B cell (primary cell): ENCODE data around the gene FBXO24. TPM values are rescaled to one million over a fixed set of nuclear protein-coding genes. Genes with fewer than 3 reads are reported as not detected.

ENCODE experiments used
- ATAC-seq: fragments of 200-7000 bp; cut with Tn5 transposase; one replicate; pipeline ENCODE4 v1.10.0; 2021; ENCODE audit warnings: low read depth, mild to moderate bottlenecking, moderate number of reproducible peaks, moderate library complexity
- CTCF ChIA-PET: fragments of 350-600 bp; sonication (Branson Sonifier 250); formaldehyde crosslinking; loops from one replicate; lab custom pipeline; 2021; ENCODE audit warnings: antibody characterized with exemption, inconsistent platforms; lab: Charles Lee
- POLR2A ChIA-PET: fragments of 350-600 bp; sonication (Branson Sonifier 250); formaldehyde crosslinking; loops from one replicate; lab custom pipeline; 2021; ENCODE audit warnings: antibody characterized with exemption; lab: Charles Lee
- DNase-seq: peaks from one replicate; pipeline ENCODE4 v3.0.0; 2013
- H2AFZ ChIP-seq: 2 replicates; pipeline ENCODE4 v1.6.1; 2012; ENCODE audit warnings: mild to moderate bottlenecking, low read depth, low read length; ENCODE audit not compliant: insufficient read depth, poor library complexity, severe bottlenecking
- H3K27ac ChIP-seq, 2 donors: 1 replicate in 1 of 2; 2 replicates in 1 of 2; pipeline ENCODE4 v1.5.1; 2012 to 2013; ENCODE audit warnings: low read length in 2 of 2, mild to moderate bottlenecking in 2 of 2, moderate library complexity in 1 of 2
- H3K27me3 ChIP-seq, 4 experiments: fragments of 200-600 bp in 1 of 4; sonication (generic) in 1 of 4; replicated peaks in 1 of 4; 1 replicate in 2 of 4; 2 replicates in 2 of 4; pipeline versions ENCODE4 v1.6.1 to v1.7.0; 2013 to 2016; ENCODE audit warnings: low read length in 3 of 4, mild to moderate bottlenecking in 2 of 4, mixed read lengths in 1 of 4, moderate library complexity in 1 of 4; ENCODE audit not compliant: insufficient read depth in 4 of 4, control insufficient read depth in 3 of 4; ENCODE audit errors: control extremely low read depth in 1 of 4
- H3K36me3 ChIP-seq, 2 experiments: replicated peaks in 1 of 2; 1 replicate in 1 of 2; 2 replicates in 1 of 2; pipeline versions ENCODE4 v1.6.1 to v1.7.1; 2013; ENCODE audit warnings: low read length in 1 of 2; ENCODE audit not compliant: insufficient read depth in 2 of 2, control insufficient read depth in 1 of 2; ENCODE audit errors: control extremely low read depth in 1 of 2, extremely low read depth in 1 of 2
- H3K4me1 ChIP-seq, 2 donors: fragments of 200-600 bp in 1 of 2; sonication (generic) in 1 of 2; 1 replicate in 1 of 2; 2 replicates in 1 of 2; pipeline versions ENCODE4 v1.5.1 to v1.6.1; 2013 to 2017; ENCODE audit warnings: low read length in 2 of 2; ENCODE audit not compliant: control insufficient read depth in 2 of 2, insufficient read depth in 2 of 2
- H3K4me2 ChIP-seq: replicated peaks from 2 replicates; pipeline ENCODE3; 2012; ENCODE audit warnings: mild to moderate bottlenecking, low read depth, low read length; ENCODE audit not compliant: poor library complexity, severe bottlenecking
- H3K4me3 ChIP-seq, 5 experiments: fragments of 200-600 bp in 1 of 5; sonication (generic) in 1 of 5; 1 replicate in 3 of 5; 2 replicates in 2 of 5; pipeline versions ENCODE4 v1.5.1 to v1.7.0; 2011 to 2016; ENCODE audit warnings: low read length in 4 of 5, mild to moderate bottlenecking in 4 of 5, low read depth in 2 of 5, control low read depth in 1 of 5, moderate library complexity in 1 of 5; ENCODE audit not compliant: insufficient read depth in 1 of 5; ENCODE audit errors: control extremely low read depth in 1 of 5, extremely low read depth in 1 of 5
- H3K79me2 ChIP-seq: fragments of 200-600 bp; sonication (generic); one replicate; pipeline ENCODE4 v1.6.0; 2016; ENCODE audit warnings: low read length; ENCODE audit not compliant: control insufficient read depth, insufficient read depth
- H3K9ac ChIP-seq: fragments of 200-600 bp; sonication (generic); 2 replicates; pipeline ENCODE4 v1.6.1; 2017; ENCODE audit warnings: mild to moderate bottlenecking, low read length, moderate library complexity
- H3K9me3 ChIP-seq, 3 donors: one replicate each; pipeline versions ENCODE4 v1.6.1 to v1.7.1; 2013; ENCODE audit warnings: low read length in 2 of 3; ENCODE audit not compliant: control insufficient read depth in 2 of 3, insufficient read depth in 1 of 3; ENCODE audit errors: control extremely low read depth in 1 of 3
- H4K20me1 ChIP-seq: 2 replicates; pipeline ENCODE4 v1.6.0; 2012; ENCODE audit warnings: mild to moderate bottlenecking, low read length; ENCODE audit not compliant: insufficient read depth, control insufficient read depth, poor library complexity, severe bottlenecking
- H3K27ac Mint-ChIP-seq: one replicate; pipeline ENCODE4 v1.8.0; 2021; ENCODE audit warnings: mixed read lengths
- H3K27me3 Mint-ChIP-seq: one replicate; pipeline ENCODE4 v1.8.0; 2021; ENCODE audit warnings: mixed read lengths
- H3K4me1 Mint-ChIP-seq: one replicate; pipeline ENCODE4 v1.8.0; 2021; ENCODE audit warnings: mixed read lengths
- H3K4me3 Mint-ChIP-seq: one replicate; pipeline ENCODE4 v1.8.0; 2021; ENCODE audit warnings: mixed read lengths
- H3K9me3 Mint-ChIP-seq: one replicate; pipeline ENCODE4 v1.8.0; 2022; ENCODE audit warnings: mixed read lengths; ENCODE audit not compliant: insufficient read depth
- CTCF ChIP-seq: fragments of 200-600 bp; IDR thresholded peaks from one replicate; pipeline ENCODE4 v1.8.0; 2022; ENCODE audit warnings: antibody characterized with exemption, mild to moderate bottlenecking
- EZH2 ChIP-seq: IDR thresholded peaks from 2 replicates; pipeline ENCODE4 v1.6.1; 2012; ENCODE audit warnings: borderline replicate concordance, low read depth, mild to moderate bottlenecking, moderate library complexity, low read length; ENCODE audit not compliant: insufficient read depth, poor library complexity, severe bottlenecking
- WGBS: methylation state at CpG from one replicate; pipeline ENCODE4 v1.1.5; 2013; ENCODE audit warnings: missing lambda C conversion rate; ENCODE audit not compliant: insufficient coverage; 5-methylcytosine and 5-hydroxymethylcytosine counted together
- intact Hi-C: fragments of 100-400 bp; cut with micrococcal nuclease; formaldehyde crosslinking; loops from one replicate; pipeline ENCODE4 v1.10.0; 2022
- polyA plus RNA-seq: library from polyadenylated mRNA; depleted of rRNA; stranded (reverse); fragments of >200 nt; gene quantifications from 2 replicates; pipeline ENCODE4 v1.2.3, GENCODE V29; 2012
- total RNA-seq, 2 donors: library from RNA; stranded (reverse); fragments of 120-200 nt in 1 of 2; gene quantifications; 1 replicate in 1 of 2; 2 replicates in 1 of 2; pipeline versions ENCODE4 v1.2.3 to v1.2.4, GENCODE V29; 2013 to 2022

FBXO24 gene
- total and polyA plus RNA-seq, 2 donors (not counting 1 experiment from before 2014, with no cell fraction given): 1.2 to 1.6 TPM

- intact Hi-C loops: no loop called here
- no peak for TF ChIP-seq CTCF
- no peak for TF ChIP-seq EZH2
- POLR2A ChIA-PET: interaction anchor here (0.6 kb wide), 1 partner anchor 56 kb away, joined by 4 read pairs; no protein-coding TSS in a partner anchor
These were observed 34.7 kb downstream of the FBXO24 start for GRCh38 chr7:100620804-100621203.

GRCh38 chr7:100621554-100621953 is 35.4 kb downstream of the FBXO24 start:
- Histone ChIP-seq H3K27ac (no peak overlapping the region), H4K20me1 (no peaks in the 10 kb centered on the region), H3K36me3 (peaks cover 0 to 1% of the 10 kb centered on the region in 2 experiments), H3K9ac (no peak overlapping the region), H3K4me1 (peaks cover 5 to 6% of the 10 kb centered on the region in 2 donors), H3K27me3 (no peaks in the 10 kb centered on the region), H3K4me2 (no peak overlapping the region), H3K79me2 (no peaks in the 10 kb centered on the region), H2AFZ (no peak overlapping the region), H3K9me3 (no peaks in the 10 kb centered on the region), H3K4me3 (no peak overlapping the region)
- ATAC-seq (no peak), DNase-seq (no peak)
- Mint-ChIP-seq H3K9me3 (no peaks in the 10 kb centered on the region), H3K27me3 (no peaks in the 10 kb centered on the region), H3K4me3 (no peak overlapping the region), H3K27ac (no peak overlapping the region), H3K4me1 (peaks cover 7% of the 10 kb centered on the region)
- CTCF ChIA-PET: interaction anchor here (1.5 kb wide), 1 partner anchor 71 kb away, joined by 3 read pairs; no protein-coding TSS in a partner anchor
- intact Hi-C loops: no loop called here
- TF ChIP-seq EZH2 (no peak), CTCF (no peak)
- POLR2A ChIA-PET: no interaction called here
- WGBS: 94% methylated on average over 8 of the region's 8 CpGs

More at GRCh38 chr7:100620804-100621203, 34.7 kb downstream of the FBXO24 start:
- Histone ChIP-seq H4K20me1 (no peaks in the 10 kb centered on the region), H2AFZ (no peak overlapping the region), H3K79me2 (no peaks in the 10 kb centered on the region), H3K9ac (no peak overlapping the region), H3K9me3 (no peaks in the 10 kb centered on the region), H3K27me3 (no peaks in the 10 kb centered on the region), H3K4me1 (no peaks in the 10 kb centered on the region), H3K27ac (no peak overlapping the region), H3K36me3 (peaks cover 0 to 1% of the 10 kb centered on the region in 2 experiments), H3K4me2 (no peak overlapping the region), H3K4me3 (no peak overlapping the region)
- CTCF ChIA-PET: no interaction called here
- no peaks in the 10 kb centered on the region for H3K27me3 Mint-ChIP-seq
- no peak for DNase-seq
- H3K4me3 Mint-ChIP-seq: no peak overlapping the region
- H3K9me3 Mint-ChIP-seq: no peaks in the 10 kb centered on the region
- H3K4me1 Mint-ChIP-seq: peaks cover 4% of the 10 kb centered on the region
- 97% methylated on average over 23 of the region's 23 CpGs for WGBS
- no peak for ATAC-seq
- H3K27ac Mint-ChIP-seq: no peak overlapping the region
